ENCODE data around the gene SPTBN1. TPM values are rescaled to one million over a fixed set of nuclear protein-coding genes. Genes with fewer than 3 reads are reported as not detected.

Gene SPTBN1
- total and polyA plus RNA-seq, 2 of the 4 experiments (the other 2 are of a cell fraction) = 49.1 to 241 TPM

- Histone ChIP-seq H3K14ac (replicated peaks; ENCODE audit: low read depth, low read length) (no peak overlapping the region), H3K79me1 (ENCODE audit: low read depth in 1 of 2, low read length in 2 of 2) (peaks cover 7 to 10% of the 10 kb centered on the region in 2 experiments; a peak in 3 of 4 replicates), H2BK20ac (ENCODE audit: low read depth, low read length) (no peak overlapping the region), H3K23ac (ENCODE audit: low read depth, low read length) (no peak overlapping the region), H2AK9ac (replicated peaks; ENCODE audit: low read depth, low read length, poor library complexity) (no peak overlapping the region), H3K9me1 (ENCODE audit: insufficient read depth, low read length) (peaks cover 13% of the 10 kb centered on the region), H3K4me3 (ENCODE audit: insufficient read depth, low read depth, low read length) (no peak overlapping the region), H3K56ac (ENCODE audit: extremely low read depth, insufficient read depth, low read length) (no peak overlapping the region), H2BK15ac (ENCODE audit: low read depth, low read length) (no peak overlapping the region), H3K4me1 (ENCODE audit: control insufficient read depth, insufficient read depth, low read length) (no peaks in the 10 kb centered on the region), H2AK5ac (ENCODE audit: low read depth, low read length) (no peak overlapping the region), H3K4me2 (ENCODE audit: low read depth, low read length) (no peak overlapping the region), H4K5ac (ENCODE audit: low read depth, low read length) (no peak overlapping the region), H4K20me1 (ENCODE audit: insufficient read depth, low read length) (no peaks in the 10 kb centered on the region), H4K8ac (ENCODE audit: low read depth in 2 of 2, low read length in 2 of 2) (no peak overlapping the region), H2BK5ac (ENCODE audit: low read depth, low read length, poor library complexity, severe bottlenecking) (no peak overlapping the region), H4K91ac (ENCODE audit: insufficient read depth, low read depth, low read length) (no peak overlapping the region), H2AFZ (replicated peaks; ENCODE audit: low read length, poor library complexity) (no peak overlapping the region), H3K4ac (ENCODE audit: low read depth, low read length) (no peak overlapping the region), H3K27ac (ENCODE audit: insufficient read depth, low read length) (no peak overlapping the region), H3K9me3 (ENCODE audit: control insufficient read depth, insufficient read depth, low read length) (no peaks in the 10 kb centered on the region), H3K9ac (ENCODE audit: low read depth, low read length) (no peak overlapping the region), H3K18ac (ENCODE audit: low read depth, low read length) (no peak overlapping the region), H3K36me3 (ENCODE audit: control insufficient read depth, insufficient read depth, low read length) (peaks cover 65% of the 10 kb centered on the region), H3K27me3 (ENCODE audit: control insufficient read depth, insufficient read depth, low read length) (no peaks in the 10 kb centered on the region), H2BK120ac (ENCODE audit: low read depth, low read length) (no peak overlapping the region)
- ChIA-PET POLR2A (ENCODE audit: unreplicated experiment) (no interaction called here), CTCF (no interaction called here)
- intact Hi-C loops (cut with micrococcal nuclease) = no loop called here
- in situ Hi-C loops (cut with MboI; ENCODE audit: low sequenced_read_pairs) = no loop called here
- DNase-seq (no peak), ATAC-seq (ENCODE audit: low read depth) (no peak)
- no TSS peak for BruUV-seq (replicated peaks)
- TF ChIP-seq MXI1 (IDR thresholded peaks at IDR 0.05; ENCODE audit: borderline replicate concordance, low read depth, low read length) (no peak), CEBPB (IDR thresholded peaks at IDR 0.05; ENCODE audit: low read depth, low read length) (no peak), RCOR1 (IDR thresholded peaks at IDR 0.05; ENCODE audit: insufficient replicate concordance, low read length) (no peak), MAFK (IDR thresholded peaks at IDR 0.05; ENCODE audit: low read depth, low read length) (no peak), CHD1 (IDR thresholded peaks at IDR 0.05; ENCODE audit: low read depth, low read length) (no peak), RAD21 (IDR thresholded peaks at IDR 0.05; ENCODE audit: low read length) (no peak), ELK1 (IDR thresholded peaks at IDR 0.05; ENCODE audit: borderline replicate concordance, low read depth, low read length) (no peak), POLR2A (IDR thresholded peaks at IDR 0.05; ENCODE audit: low read depth, low read length) (no peak), FOS (IDR thresholded peaks at IDR 0.05; ENCODE audit: low read depth, low read length) (no peak), USF2 (IDR thresholded peaks at IDR 0.05; ENCODE audit: low read depth, low read length) (no peak), RFX5 (IDR thresholded peaks at IDR 0.05; ENCODE audit: low read depth, low read length) (no peak), CTCF (conservative IDR thresholded peaks at IDR 0.05; ENCODE audit: low read depth, low read length) (no peak), SMC3 (IDR thresholded peaks at IDR 0.05; ENCODE audit: low read depth, low read length) (no peak)
- dilution Hi-C loops (cut with HindIII; ENCODE audit: low sequenced_read_pairs, unreplicated experiment) = no loop called here
- 95% methylated on average over 9 of the region's 16 CpGs; no CpG with 5 or more reads in 1 of the 2 experiments for WGBS, 2 experiments (ENCODE audit: extremely low coverage in 2 of 2, insufficient read length in 1 of 2)
Measured at GRCh38 chr2:54646170-54646927, 190.2 kb downstream of the SPTBN1 start.

All from IMR-90 (cell line).